SH-SY5Y (cell line): ENCODE results near the gene IFT122.

ENCODE experiments used
- GATA2 ChIP-seq: IDR thresholded peaks from 2 replicates; pipeline ENCODE4 v1.6.1; 2011; ENCODE audit warnings: mild to moderate bottlenecking, low read depth, low read length
- GATA3 ChIP-seq: IDR thresholded peaks from 2 replicates; pipeline ENCODE4 v1.6.1; 2011; ENCODE audit warnings: low read depth, mild to moderate bottlenecking, low read length, moderate library complexity

DNA sequence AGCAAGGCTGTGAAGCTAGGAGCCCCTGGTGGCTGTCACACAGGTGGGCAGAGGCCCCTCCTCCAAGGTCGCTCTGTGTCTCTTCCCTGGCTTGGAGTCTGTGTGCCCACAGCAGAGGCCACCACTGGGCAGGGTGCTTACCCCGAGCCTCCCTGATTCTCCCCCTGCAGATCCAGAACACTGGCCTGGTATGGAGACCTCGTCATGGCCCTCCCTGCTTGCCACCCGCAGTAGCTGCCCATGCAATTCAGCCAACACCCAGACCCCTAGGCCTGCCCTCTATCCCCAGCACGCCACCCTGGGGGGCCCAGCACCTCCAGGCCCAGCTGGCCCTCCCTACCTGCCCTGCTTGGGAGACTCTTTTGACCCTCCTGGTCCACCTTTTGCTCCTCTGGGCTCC is 82.9 kb downstream of the IFT122 start:
- TF ChIP-seq GATA2: no peak
- no peak for TF ChIP-seq GATA3
